ENCODE results near the gene CHMP5. TPM values are rescaled to one million over a fixed set of nuclear protein-coding genes. Genes with fewer than 3 reads are reported as not detected.
A peak's percentile ranks its signal among the peaks of the same experiment; 100 is the strongest.

Gene CHMP5
- total RNA-seq (100 to 1,000 TPM in 1 of 5 donors, 10 to 100 TPM in 3, 1 to 10 TPM in 1; 9.8 to 129 (median 23.5) TPM), polyA plus RNA-seq (100 to 1,000 TPM in 1 of 3 donors, 10 to 100 TPM in 2; 50.7 to 164 (median 77.9) TPM)
- long read RNA-seq, donor 1, transcript CHMP5-201 (8 exons, 1,477 nt), result major isoform, 12 of 21 reads
- long read RNA-seq, donor 1, partial matches to known transcripts, result 9 of 21 reads
- long read RNA-seq, donor 1, other reads (novel, unspliced or antisense), result 0 of 21 reads
- long read RNA-seq, donor 2, transcript CHMP5-201 (8 exons, 1,477 nt), result major isoform, 32 of 33 reads
- long read RNA-seq, donor 2, partial matches to known transcripts, result 0 of 33 reads
- long read RNA-seq, donor 2, other reads (novel, unspliced or antisense), result 0 of 33 reads
- long read RNA-seq, donor 3, transcript CHMP5-201 (8 exons, 1,477 nt), result major isoform, 24 of 40 reads
- long read RNA-seq, donor 3, partial matches to known transcripts, result 13 of 40 reads
- long read RNA-seq, donor 3, other reads (novel, unspliced or antisense), result 0 of 40 reads
- long read RNA-seq, donor 4, partial matches to known transcripts, result 0 of 4 reads
- long read RNA-seq, donor 4, other reads (novel, unspliced or antisense), result 0 of 4 reads
- long read RNA-seq, donor 5, transcript CHMP5-201 (8 exons, 1,477 nt), result major isoform, 29 of 43 reads
- long read RNA-seq, donor 5, partial matches to known transcripts, result 14 of 43 reads
- long read RNA-seq, donor 5, other reads (novel, unspliced or antisense), result 0 of 43 reads
- long read RNA-seq, donor 6, transcript CHMP5-201 (8 exons, 1,477 nt), result major isoform, 61 of 83 reads
- long read RNA-seq, donor 6, partial matches to known transcripts, result 21 of 83 reads
- long read RNA-seq, donor 6, other reads (novel, unspliced or antisense), result 0 of 83 reads
- long read RNA-seq, donor 7, transcript CHMP5-201 (8 exons, 1,477 nt), result major isoform, 46 of 72 reads
- long read RNA-seq, donor 7, partial matches to known transcripts, result 24 of 72 reads
- long read RNA-seq, donor 7, other reads (novel, unspliced or antisense), result 0 of 72 reads
- long read RNA-seq, donor 8, transcript CHMP5-201 (8 exons, 1,477 nt), result major isoform, 31 of 54 reads
- long read RNA-seq, donor 8, partial matches to known transcripts, result 21 of 54 reads
- long read RNA-seq, donor 8, other reads (novel, unspliced or antisense), result 0 of 54 reads
- long read RNA-seq, donor 9, transcript CHMP5-201 (8 exons, 1,477 nt), result major isoform, 37 of 64 reads
- long read RNA-seq, donor 9, partial matches to known transcripts, result 23 of 64 reads
- long read RNA-seq, donor 9, other reads (novel, unspliced or antisense), result 0 of 64 reads
- long read RNA-seq, donor 10, transcript CHMP5-201 (8 exons, 1,477 nt), result major isoform, 20 of 20 reads
- long read RNA-seq, donor 10, partial matches to known transcripts, result 0 of 20 reads
- long read RNA-seq, donor 10, other reads (novel, unspliced or antisense), result 0 of 20 reads

DNA sequence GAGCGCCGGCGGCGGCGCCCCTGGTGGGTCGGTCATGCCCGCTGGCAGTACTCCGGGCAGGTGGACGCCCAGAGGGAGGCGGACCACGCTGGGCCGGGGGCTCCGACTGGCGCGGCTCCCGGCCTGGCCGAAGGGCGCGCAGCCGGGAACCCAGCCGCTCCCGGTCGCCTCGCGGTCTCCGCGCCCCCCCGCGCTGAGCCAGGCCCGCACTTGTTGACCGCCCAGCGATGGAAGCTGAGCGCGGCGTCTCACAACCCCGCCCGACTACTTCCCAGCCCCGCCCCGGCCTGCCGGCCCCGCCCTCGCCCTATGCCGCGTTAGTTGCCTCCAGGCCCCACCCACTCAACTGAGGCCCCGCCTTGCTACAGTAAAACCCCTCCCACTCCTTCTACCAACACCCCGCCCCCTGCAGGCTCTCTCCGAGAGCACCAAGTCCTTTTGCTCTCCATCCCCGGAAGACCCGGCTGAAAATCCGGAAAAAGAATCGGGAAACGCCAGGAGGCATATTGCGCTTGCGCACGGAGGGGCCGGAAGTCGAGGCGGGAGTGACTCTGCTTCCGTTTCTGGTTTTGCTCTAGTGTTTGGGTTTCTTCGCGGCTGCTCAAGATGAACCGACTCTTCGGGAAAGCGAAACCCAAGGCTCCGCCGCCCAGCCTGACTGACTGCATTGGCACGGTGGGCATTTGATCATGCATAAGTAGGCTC, at the start of gene CHMP5, which contains the start of gene BAG1:
Gene CHMP5 (plus strand): TSS at position 577 of the 705 bp plus-strand sequence. CDS start 30 bp downstream, at position 607.
Gene BAG1 (minus strand): TSS at position 236 of the 705 bp plus-strand sequence.
- Histone ChIP-seq H3K27me3 (no peaks in the 10 kb centered on the region), H3K9me3 (no peaks in the 10 kb centered on the region), H3K4me1 (peaks cover 19 to 48% (median 35%) of the 10 kb centered on the region in 4 donors), H3K4me3 (peak within 1 kb of the TSS; percentile 86 to 93 (median 88)), H3K36me3 (peaks cover 33 to 66% (median 63%) of the 10 kb centered on the region in 4 donors), H3K27ac (peak within 1 kb of the TSS; percentile 91 to 95 (median 94))
- WGBS, 5 donors, result 0 to 1% (median 0%) methylated on average over 46 to 67 of the region's 67 CpGs
- TF ChIP-seq, protein P1, sequence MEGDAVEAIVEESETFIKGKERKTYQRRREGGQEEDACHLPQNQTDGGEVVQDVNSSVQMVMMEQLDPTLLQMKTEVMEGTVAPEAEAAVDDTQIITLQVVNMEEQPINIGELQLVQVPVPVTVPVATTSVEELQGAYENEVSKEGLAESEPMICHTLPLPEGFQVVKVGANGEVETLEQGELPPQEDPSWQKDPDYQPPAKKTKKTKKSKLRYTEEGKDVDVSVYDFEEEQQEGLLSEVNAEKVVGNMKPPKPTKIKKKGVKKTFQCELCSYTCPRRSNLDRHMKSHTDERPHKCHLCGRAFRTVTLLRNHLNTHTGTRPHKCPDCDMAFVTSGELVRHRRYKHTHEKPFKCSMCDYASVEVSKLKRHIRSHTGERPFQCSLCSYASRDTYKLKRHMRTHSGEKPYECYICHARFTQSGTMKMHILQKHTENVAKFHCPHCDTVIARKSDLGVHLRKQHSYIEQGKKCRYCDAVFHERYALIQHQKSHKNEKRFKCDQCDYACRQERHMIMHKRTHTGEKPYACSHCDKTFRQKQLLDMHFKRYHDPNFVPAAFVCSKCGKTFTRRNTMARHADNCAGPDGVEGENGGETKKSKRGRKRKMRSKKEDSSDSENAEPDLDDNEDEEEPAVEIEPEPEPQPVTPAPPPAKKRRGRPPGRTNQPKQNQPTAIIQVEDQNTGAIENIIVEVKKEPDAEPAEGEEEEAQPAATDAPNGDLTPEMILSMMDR (IDR thresholded peaks at IDR 0.05), result peak in 3 of 7 experiments; percentile 36 to 57 (median 54)
- peak; percentile 60 to 89 (median 86) for TF ChIP-seq POLR2AphosphoS5 (IDR thresholded peaks at IDR 0.05)
- TF ChIP-seq POLR2A (IDR thresholded peaks at IDR 0.05), result peak in 1 of 4 donors; percentile 25
- no peak for TF ChIP-seq EP300 (IDR thresholded peaks at IDR 0.05)
- intact Hi-C loops (cut with DNase I; ENCODE audit: low total_unique reads), result no loop called here
- DNase-seq, result peak; percentile 100

DNA sequence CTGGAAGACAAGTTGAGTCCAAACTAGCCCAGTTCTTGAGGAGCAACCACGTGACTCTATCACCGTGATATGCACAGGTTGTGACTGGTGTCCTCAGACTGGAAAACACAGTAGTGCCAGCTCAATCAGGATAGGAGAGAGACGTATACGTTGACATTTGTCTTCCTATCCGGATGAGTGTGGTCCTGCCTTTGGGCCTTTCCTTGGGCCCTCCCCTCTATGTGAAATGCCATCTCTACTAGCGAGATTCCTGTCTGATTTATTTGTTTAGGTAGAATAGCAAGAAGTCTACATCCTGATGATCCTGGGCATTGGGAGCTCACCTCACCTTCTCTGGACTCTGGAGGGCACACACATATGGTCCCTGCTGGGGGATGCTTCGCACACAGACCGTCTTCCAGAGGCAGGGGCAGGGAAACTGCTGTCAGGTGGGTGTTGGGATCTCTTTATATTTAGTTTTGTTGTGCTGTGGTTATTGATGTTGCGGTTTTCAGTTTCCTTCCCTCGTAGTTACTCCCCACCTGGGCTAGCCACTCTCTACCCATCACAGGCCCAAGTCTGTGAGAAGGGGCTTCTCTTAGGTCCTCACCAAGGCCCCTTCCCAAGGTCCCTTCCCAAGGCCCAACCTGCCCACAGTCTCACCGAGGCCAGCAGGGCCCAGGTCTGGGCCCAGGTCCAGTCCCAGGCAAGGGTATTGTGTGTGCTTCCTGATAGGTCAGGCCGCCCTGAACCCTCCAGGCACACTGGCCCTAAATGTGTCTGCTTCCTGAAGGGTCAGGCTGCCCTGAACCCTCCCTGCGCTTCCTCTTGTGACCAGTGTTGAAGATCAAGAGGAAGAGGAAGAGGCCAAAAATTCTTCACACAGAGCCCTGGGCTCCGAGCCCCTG, 43.9 kb upstream of the CHMP5 start:
- no peak for DNase-seq
- Histone ChIP-seq H3K27ac (no peak overlapping the region), H3K4me3 (no peak overlapping the region), H3K36me3 (no peaks in the 10 kb centered on the region), H3K27me3 (no peaks in the 10 kb centered on the region), H3K9me3 (no peaks in the 10 kb centered on the region), H3K4me1 (peaks cover 5 to 21% (median 8%) of the 10 kb centered on the region in 4 donors)
- no peak for TF ChIP-seq POLR2AphosphoS5 (IDR thresholded peaks at IDR 0.05)
- TF ChIP-seq, protein P1 (IDR thresholded peaks at IDR 0.05), result no peak
- intact Hi-C loops (cut with DNase I; ENCODE audit: low total_unique reads), result no loop called here
- 76 to 82% (median 79%) methylated on average over 14 of the region's 14 CpGs for WGBS, 5 donors

DNA sequence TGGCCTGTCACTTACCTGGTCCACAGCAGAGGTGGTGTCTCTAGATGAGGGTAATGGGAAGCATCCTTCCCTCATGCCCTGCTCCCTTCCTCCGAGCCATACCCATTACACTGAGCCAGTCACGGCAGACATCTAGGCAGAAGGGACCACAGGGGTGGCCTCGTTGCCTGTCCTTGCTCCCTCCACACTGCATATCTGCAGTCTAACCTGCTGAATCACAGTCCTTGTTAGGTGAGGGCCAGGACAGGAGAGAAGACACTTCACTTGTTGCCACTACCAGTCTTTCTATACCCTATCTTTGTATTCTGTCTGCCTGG, 43.3 kb upstream of the CHMP5 start:
- Histone ChIP-seq H3K4me3 (no peak overlapping the region), H3K4me1 (peaks cover 5 to 24% (median 8%) of the 10 kb centered on the region in 4 donors), H3K9me3 (no peaks in the 10 kb centered on the region), H3K27me3 (no peaks in the 10 kb centered on the region), H3K36me3 (no peaks in the 10 kb centered on the region), H3K27ac (no peak overlapping the region)
- TF ChIP-seq POLR2AphosphoS5 (IDR thresholded peaks at IDR 0.05) (no peak), EP300 (IDR thresholded peaks at IDR 0.05) (no peak), POLR2A (IDR thresholded peaks at IDR 0.05) (no peak)
- TF ChIP-seq, protein P1 (IDR thresholded peaks at IDR 0.05), result no peak
- no peak for DNase-seq
- 85 to 98% (median 90%) methylated on average over 3 of the region's 3 CpGs for WGBS, 5 donors
- intact Hi-C loops (cut with DNase I; ENCODE audit: low total_unique reads), result no loop called here
